Ishikawa (cell line): ENCODE results near the gene BMPR1B.

ENCODE experiments used
- CEBPB ChIP-seq: IDR thresholded peaks from 2 replicates; pipeline ENCODE4 v1.6.1; 2012
- CREB1 ChIP-seq: IDR thresholded peaks from 2 replicates; pipeline ENCODE4 v1.6.1; 2012; ENCODE audit warnings: low read depth
- EGR1 ChIP-seq: IDR thresholded peaks from 2 replicates; pipeline ENCODE4 v1.6.1; 2012
- EP300 ChIP-seq: IDR thresholded peaks from 2 replicates; pipeline ENCODE4 v1.6.1; 2012; ENCODE audit warnings: borderline replicate concordance
- FOXM1 ChIP-seq: IDR thresholded peaks from 2 replicates; pipeline ENCODE4 v1.6.1; 2012; ENCODE audit warnings: low read depth, borderline replicate concordance
- NFIC ChIP-seq: IDR thresholded peaks from 2 replicates; pipeline ENCODE4 v1.6.1; 2012
- RAD21 ChIP-seq: IDR thresholded peaks from 2 replicates; pipeline ENCODE4 v1.6.1; 2012; ENCODE audit warnings: low read depth
- TCF12 ChIP-seq: IDR thresholded peaks from 2 replicates; pipeline ENCODE4 v1.6.1; 2012; ENCODE audit warnings: low read depth
- YY1 ChIP-seq: IDR thresholded peaks from 2 replicates; pipeline ENCODE4 v1.6.1; 2012; ENCODE audit warnings: low read depth
- ZBTB7A ChIP-seq: IDR thresholded peaks from 2 replicates; pipeline ENCODE4 v1.6.1; 2012; ENCODE audit warnings: low read depth
- TF ChIP-seq, protein P1 (sequence below): IDR thresholded peaks from 2 replicates; pipeline ENCODE4 v1.6.1; 2012
- TF ChIP-seq, protein P2 (sequence below): IDR thresholded peaks from 2 replicates; pipeline ENCODE4 v1.6.1; 2012; ENCODE audit warnings: low read depth, mild to moderate bottlenecking

DNA sequence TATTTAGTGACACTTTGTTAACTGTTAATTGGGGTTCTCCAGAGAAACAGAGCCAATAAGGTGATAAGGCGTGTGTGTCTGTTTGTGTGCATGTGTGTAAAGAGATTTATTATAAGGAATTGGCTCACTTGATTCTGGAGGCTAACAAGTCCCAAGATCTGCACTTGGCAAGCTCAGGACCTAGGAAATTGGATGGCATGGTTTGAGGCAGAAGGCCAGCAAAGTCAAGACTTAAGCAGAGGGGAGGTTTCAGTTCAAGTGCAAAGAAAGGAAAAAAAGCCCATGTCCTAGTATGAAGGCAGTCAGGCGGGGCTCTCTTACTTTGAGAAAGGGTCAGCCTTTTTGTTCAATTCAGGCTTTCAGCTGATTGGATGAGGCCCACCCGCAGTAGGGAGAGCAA lies 314.1 kb downstream of the BMPR1B start:
- TF ChIP-seq EP300 (no peak), YY1 (no peak), NFIC (no peak), RAD21 (no peak), TCF12 (no peak), ZBTB7A (no peak), CEBPB (no peak), FOXM1 (no peak), CREB1 (no peak), EGR1 (no peak)
- TF ChIP-seq, protein P1, sequence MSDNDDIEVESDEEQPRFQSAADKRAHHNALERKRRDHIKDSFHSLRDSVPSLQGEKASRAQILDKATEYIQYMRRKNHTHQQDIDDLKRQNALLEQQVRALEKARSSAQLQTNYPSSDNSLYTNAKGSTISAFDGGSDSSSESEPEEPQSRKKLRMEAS: no peak
- TF ChIP-seq, protein P2, sequence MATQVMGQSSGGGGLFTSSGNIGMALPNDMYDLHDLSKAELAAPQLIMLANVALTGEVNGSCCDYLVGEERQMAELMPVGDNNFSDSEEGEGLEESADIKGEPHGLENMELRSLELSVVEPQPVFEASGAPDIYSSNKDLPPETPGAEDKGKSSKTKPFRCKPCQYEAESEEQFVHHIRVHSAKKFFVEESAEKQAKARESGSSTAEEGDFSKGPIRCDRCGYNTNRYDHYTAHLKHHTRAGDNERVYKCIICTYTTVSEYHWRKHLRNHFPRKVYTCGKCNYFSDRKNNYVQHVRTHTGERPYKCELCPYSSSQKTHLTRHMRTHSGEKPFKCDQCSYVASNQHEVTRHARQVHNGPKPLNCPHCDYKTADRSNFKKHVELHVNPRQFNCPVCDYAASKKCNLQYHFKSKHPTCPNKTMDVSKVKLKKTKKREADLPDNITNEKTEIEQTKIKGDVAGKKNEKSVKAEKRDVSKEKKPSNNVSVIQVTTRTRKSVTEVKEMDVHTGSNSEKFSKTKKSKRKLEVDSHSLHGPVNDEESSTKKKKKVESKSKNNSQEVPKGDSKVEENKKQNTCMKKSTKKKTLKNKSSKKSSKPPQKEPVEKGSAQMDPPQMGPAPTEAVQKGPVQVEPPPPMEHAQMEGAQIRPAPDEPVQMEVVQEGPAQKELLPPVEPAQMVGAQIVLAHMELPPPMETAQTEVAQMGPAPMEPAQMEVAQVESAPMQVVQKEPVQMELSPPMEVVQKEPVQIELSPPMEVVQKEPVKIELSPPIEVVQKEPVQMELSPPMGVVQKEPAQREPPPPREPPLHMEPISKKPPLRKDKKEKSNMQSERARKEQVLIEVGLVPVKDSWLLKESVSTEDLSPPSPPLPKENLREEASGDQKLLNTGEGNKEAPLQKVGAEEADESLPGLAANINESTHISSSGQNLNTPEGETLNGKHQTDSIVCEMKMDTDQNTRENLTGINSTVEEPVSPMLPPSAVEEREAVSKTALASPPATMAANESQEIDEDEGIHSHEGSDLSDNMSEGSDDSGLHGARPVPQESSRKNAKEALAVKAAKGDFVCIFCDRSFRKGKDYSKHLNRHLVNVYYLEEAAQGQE: no peak
